ENCODE results near the gene MFSD6.

- TF ChIP-seq POLR2AphosphoS5 (IDR thresholded peaks at IDR 0.05; ENCODE audit: borderline replicate concordance, low read depth, low read length): no peak
- TF ChIP-seq EZH2 (IDR thresholded peaks at IDR 0.05): no peak
Observed at GRCh38 chr2:190457256-190457655, 49.1 kb downstream of the MFSD6 start.
